Activated CD4-positive, alpha-beta T cell treated with anti-CD3 and anti-CD28 coated beads, Interleukin-2, amount 50 U/mL, for 24 hours (primary cell): ENCODE results near the gene IMMP2L.
"Not testable (repeated sequence)": the region's sequence is repeated elsewhere in the genome, so short reads cannot be mapped to it uniquely, and the experiment has no call there.

ENCODE experiments used
- DNase-seq, 2 donors: peaks; one replicate each; pipeline ENCODE4 v3.0.0-alpha.2; 2020; ENCODE audit warnings: low read depth in 1 of 2, low spot score in 1 of 2

The IMMP2L gene

GRCh38 chr7:111270794-111271193 is 291.5 kb downstream of the IMMP2L start:
- not testable (repeated sequence) for DNase-seq

GRCh38 chr7:111268941-111269340 is 293.4 kb downstream of the IMMP2L start:
- no peak for DNase-seq

- no peak for DNase-seq
These were observed 295.7 kb downstream of the IMMP2L start for GRCh38 chr7:111266613-111267012.

- DNase-seq = no peak
These were observed 296.9 kb downstream of the IMMP2L start for GRCh38 chr7:111265394-111265793.

GRCh38 chr7:111264981-111265380 is 297.3 kb downstream of the IMMP2L start:
- DNase-seq = no peak

GRCh38 chr7:111264111-111264868 is 298.0 kb downstream of the IMMP2L start:
- no peak for DNase-seq

GRCh38 chr7:111262293-111263116 is 299.8 kb downstream of the IMMP2L start:
- no peak for DNase-seq

GRCh38 chr7:111261496-111261895 is 300.8 kb downstream of the IMMP2L start:
- no peak for DNase-seq

- DNase-seq = no peak
These were observed 302.3 kb downstream of the IMMP2L start for GRCh38 chr7:111259991-111260390.

GRCh38 chr7:111256391-111256790 is 305.9 kb downstream of the IMMP2L start:
- no peak for DNase-seq

GRCh38 chr7:111255576-111255975 is 306.7 kb downstream of the IMMP2L start:
- DNase-seq = no peak

GRCh38 chr7:111251365-111251764 is 310.9 kb downstream of the IMMP2L start:
- not testable (repeated sequence) for DNase-seq

- not testable (repeated sequence) for DNase-seq
These were observed 312.5 kb downstream of the IMMP2L start for GRCh38 chr7:111249807-111250206.

- DNase-seq = no peak
These were observed 320.0 kb downstream of the IMMP2L start for GRCh38 chr7:111242141-111242755.

GRCh38 chr7:111240371-111240770 is 321.9 kb downstream of the IMMP2L start:
- no peak for DNase-seq

- DNase-seq = no peak
These were observed 322.9 kb downstream of the IMMP2L start for GRCh38 chr7:111239437-111239836.

- no peak for DNase-seq
These were observed 323.4 kb downstream of the IMMP2L start for GRCh38 chr7:111238886-111239285.

GRCh38 chr7:111235709-111236108 is 326.6 kb downstream of the IMMP2L start:
- no peak for DNase-seq

- no peak for DNase-seq
These were observed 329.8 kb downstream of the IMMP2L start for GRCh38 chr7:111232249-111233084.

- DNase-seq = no peak
These were observed 332.4 kb downstream of the IMMP2L start for GRCh38 chr7:111229916-111230315.

GRCh38 chr7:111229181-111229740 is 333.0 kb downstream of the IMMP2L start:
- no peak for DNase-seq
